Endothelial cell of umbilical vein (primary cell): ENCODE results near the gene GNB5. TPM values are rescaled to one million over a fixed set of nuclear protein-coding genes. Genes with fewer than 3 reads are reported as not detected.
A peak's percentile ranks its signal among the peaks of the same experiment; 100 is the strongest.

Experiments used
- BruUV-seq: library from RNA; stranded (reverse); fragments of 400-500 nt; replicated peaks from 2 replicates; lab custom pipeline; 2021; lab: Mats Ljungman, UMichigan
- CTCF ChIA-PET: fragments of 300-600, 350-600 bp; sonication (Branson Sonifier 250); formaldehyde crosslinking; loops from one replicate; lab custom pipeline; 2021; ENCODE audit warnings: antibody characterized with exemption, inconsistent platforms; lab: Charles Lee
- POLR2A ChIA-PET: fragments of 300-600, 350-600 bp; sonication (Branson Sonifier 250); formaldehyde crosslinking; loops from one replicate; lab custom pipeline; 2021; ENCODE audit warnings: antibody characterized with exemption, inconsistent platforms; lab: Charles Lee
- DNase-seq: peaks from one replicate; pipeline ENCODE4 v3.0.0-alpha.2; 2011; ENCODE audit warnings: low read depth, low spot score
- FAIRE-seq: peaks from 2 replicates; lab custom pipeline; 2011; peaks lifted over from hg19 to GRCh38; lab: Jason Lieb, UNC
- H2AFZ ChIP-seq: 2 replicates; pipeline ENCODE4 v1.6.0; 2012; ENCODE audit warnings: low read depth, low read length, control low read depth, inconsistent platforms
- H3K27ac ChIP-seq: 2 replicates; pipeline ENCODE4 v1.5.1; 2011; ENCODE audit warnings: low read depth, mild to moderate bottlenecking, control low read depth, low read length, moderate library complexity; ENCODE audit not compliant: insufficient read depth
- H3K27me3 ChIP-seq, 2 experiments: 2 replicates each; pipeline versions ENCODE4 v1.6.0 to v1.6.1; 2011; ENCODE audit warnings: low read length in 2 of 2, mixed read lengths in 1 of 2; ENCODE audit not compliant: control insufficient read depth in 2 of 2, insufficient read depth in 2 of 2
- H3K36me3 ChIP-seq, 2 experiments: 2 replicates in 1 of 2; 3 replicates in 1 of 2; pipeline ENCODE4 v1.5.1; 2011; ENCODE audit warnings: low read length in 2 of 2, mild to moderate bottlenecking in 1 of 2, moderate library complexity in 1 of 2; ENCODE audit not compliant: control insufficient read depth in 2 of 2, insufficient read depth in 2 of 2; ENCODE audit errors: extremely low read depth in 1 of 2
- H3K4me1 ChIP-seq: 3 replicates; pipeline ENCODE4 v1.5.1; 2011; ENCODE audit warnings: mild to moderate bottlenecking, low read length; ENCODE audit not compliant: control insufficient read depth, insufficient read depth; ENCODE audit errors: extremely low read depth
- H3K4me2 ChIP-seq: 2 replicates; pipeline ENCODE4 v1.6.1; 2011; ENCODE audit warnings: low read length, control low read depth, mixed read lengths; ENCODE audit not compliant: insufficient read depth
- H3K4me3 ChIP-seq, 3 experiments: fragments of 200-600 bp in 1 of 3; sonication (generic), shearing (Covaris generic) in 1 of 3; replicated peaks in 1 of 3; 2 replicates each; pipeline ENCODE4 v1.5.1; 2011 to 2016; ENCODE audit warnings: control low read depth in 3 of 3, low read length in 3 of 3, mild to moderate bottlenecking in 2 of 3, inconsistent platforms in 1 of 3, low read depth in 1 of 3, moderate library complexity in 1 of 3; ENCODE audit not compliant: insufficient read depth in 1 of 3
- H3K79me2 ChIP-seq: 2 replicates; pipeline ENCODE4 v1.6.0; 2012; ENCODE audit warnings: low read length, inconsistent platforms; ENCODE audit not compliant: control insufficient read depth, insufficient read depth
- H3K9ac ChIP-seq: replicated peaks from 2 replicates; pipeline ENCODE3; 2011; ENCODE audit warnings: low read length, control low read depth; ENCODE audit not compliant: insufficient read depth; ENCODE audit errors: extremely low read depth
- H3K9me1 ChIP-seq: replicated peaks from 3 replicates; pipeline ENCODE4 v1.6.0; 2011; ENCODE audit warnings: mild to moderate bottlenecking, low read length; ENCODE audit not compliant: control insufficient read depth, insufficient read depth; ENCODE audit errors: extremely low read depth
- H3K9me3 ChIP-seq: replicated peaks from 2 replicates; pipeline ENCODE4 v1.5.1; 2012; ENCODE audit warnings: low read length, inconsistent platforms; ENCODE audit not compliant: control insufficient read depth, insufficient read depth
- H4K20me1 ChIP-seq: replicated peaks from 2 replicates; pipeline ENCODE3; 2011; ENCODE audit warnings: mild to moderate bottlenecking, low read length; ENCODE audit not compliant: control insufficient read depth, insufficient read depth; ENCODE audit errors: extremely low read depth
- CTCF ChIP-seq, 2 donors: IDR thresholded peaks; 1 replicate in 1 of 2; 2 replicates in 1 of 2; pipeline ENCODE4 v1.5.1; 2011; ENCODE audit warnings: low read length in 2 of 2, mild to moderate bottlenecking in 2 of 2, moderate library complexity in 2 of 2, control low read depth in 1 of 2, inconsistent platforms in 1 of 2, low read depth in 1 of 2; ENCODE audit not compliant: insufficient read depth in 1 of 2; ENCODE audit errors: extremely low read depth in 1 of 2
- EZH2 ChIP-seq: IDR thresholded peaks from 2 replicates; pipeline ENCODE4 v1.6.1; 2012; ENCODE audit warnings: borderline replicate concordance, low read depth, mild to moderate bottlenecking, moderate library complexity, low read length, inconsistent platforms; ENCODE audit not compliant: severe bottlenecking
- FOS ChIP-seq: IDR thresholded peaks from 2 replicates; pipeline ENCODE4 v1.6.1; 2011; ENCODE audit warnings: mild to moderate bottlenecking, low read length, moderate library complexity, borderline replicate concordance; ENCODE audit not compliant: insufficient read depth
- GATA2 ChIP-seq: IDR thresholded peaks from 2 replicates; pipeline ENCODE4 v1.7.0; 2011; ENCODE audit warnings: low read depth, mild to moderate bottlenecking, moderate library complexity, mixed read lengths, low read length; ENCODE audit not compliant: insufficient read length, insufficient read depth
- MYC ChIP-seq: IDR thresholded peaks from one replicate; pipeline ENCODE4 v1.6.1; 2011; ENCODE audit warnings: mild to moderate bottlenecking, low read depth, low read length
- POLR2A ChIP-seq: IDR thresholded peaks from 2 replicates; pipeline ENCODE4 v1.6.1; 2012; ENCODE audit warnings: low read depth, mild to moderate bottlenecking, control low read depth, low read length
- POLR2AphosphoS5 ChIP-seq: IDR thresholded peaks from 2 replicates; pipeline ENCODE4 v1.6.1; 2012; ENCODE audit warnings: low read depth, mild to moderate bottlenecking, control low read depth, low read length, moderate library complexity; ENCODE audit not compliant: insufficient read depth
- dilution Hi-C: fragments of 300-500 bp; cut with MboI; formaldehyde crosslinking; loops from one replicate; pipeline ENCODE4 v1.15.0; 2019; ENCODE audit warnings: low sequenced_read_pairs; ENCODE audit not compliant: extremely low pct_ligation_motif_present
- intact Hi-C: fragments of 100-400 bp; cut with micrococcal nuclease; formaldehyde crosslinking; loops from one replicate; pipeline ENCODE4 v1.10.0; 2022
- polyA plus RNA-seq, 4 experiments: library from polyadenylated mRNA; depleted of rRNA in 3 of 4; stranded (reverse) in 3 of 4; unstranded in 1 of 4; fragments of >200 nt; gene quantifications; 2 replicates each; pipeline versions ENCODE4 v1.2.1 to v1.2.3, GENCODE V29; 2011 to 2012; ENCODE audit warnings: missing spikeins in 1 of 4
- total RNA-seq: library from RNA; stranded (reverse); gene quantifications from 2 replicates; pipeline ENCODE4 v1.2.3, GENCODE V29; 2021

Gene GNB5
- total and polyA plus RNA-seq, 2 donors (not counting 3 experiments of a cell fraction or from before 2014, with no cell fraction given): 15.6 to 16.8 TPM

- Histone ChIP-seq H3K9me3 (no peaks in the 10 kb centered on the region), H2AFZ (peak overlapping the region; percentile 98), H3K9me1 (no peaks in the 10 kb centered on the region), H3K27me3 (no peaks in the 10 kb centered on the region), H3K27ac (no peak overlapping the region), H3K4me1 (peaks cover 9% of the 10 kb centered on the region), H3K4me3 (no peak overlapping the region), H3K9ac (no peak overlapping the region), H3K36me3 (no peaks in the 10 kb centered on the region), H3K4me2 (no peak overlapping the region), H4K20me1 (no peaks in the 10 kb centered on the region), H3K79me2 (no peaks in the 10 kb centered on the region)
- no TSS peak for BruUV-seq
- no peak for FAIRE-seq
- POLR2A ChIA-PET: no interaction called here
- intact Hi-C loops (loop anchor here (5.0 kb wide), 1 partner anchor 556 kb away; no protein-coding TSS in a partner anchor), dilution Hi-C loops (no loop called here)
- TF ChIP-seq EZH2 (no peak), MYC (no peak), GATA2 (no peak)
- no peak for DNase-seq
- CTCF ChIA-PET: no interaction called here
Observed at GRCh38 chr15:52180851-52181450, 10.2 kb downstream of the GNB5 start.

- TSS peak; percentile 47 for BruUV-seq
Observed at GRCh38 chr15:52180196-52180835, 10.9 kb downstream of the GNB5 start.

More at GRCh38 chr15:52180196-52180835, 10.9 kb downstream of the GNB5 start:
- Histone ChIP-seq H3K9me1 (no peaks in the 10 kb centered on the region), H3K27me3 (no peaks in the 10 kb centered on the region), H3K36me3 (no peaks in the 10 kb centered on the region), H3K4me1 (peaks cover 9% of the 10 kb centered on the region), H3K79me2 (no peaks in the 10 kb centered on the region), H4K20me1 (no peaks in the 10 kb centered on the region), H2AFZ (peak overlapping the region; percentile 98), H3K9me3 (no peaks in the 10 kb centered on the region), H3K4me3 (peak overlapping the region; percentile 18 to 85 (median 70)), H3K4me2 (peak overlapping the region; percentile 79), H3K9ac (peak overlapping the region; percentile 52), H3K27ac (peak overlapping the region; percentile 34)
- dilution Hi-C loops: no loop called here
- CTCF ChIA-PET: interaction anchor here (0.7 kb wide), 1 partner anchor 555 kb away, joined by 3 read pairs; no protein-coding TSS in a partner anchor
- TF ChIP-seq POLR2A (no peak), CTCF (IDR thresholded peaks at IDR 0.05; ENCODE audit: extremely low read depth in 1 of 2, insufficient read depth in 1 of 2, low read depth in 1 of 2, low read length in 2 of 2) (no peak), FOS (no peak), POLR2AphosphoS5 (no peak), MYC (no peak), GATA2 (no peak)
- DNase-seq (no peak), FAIRE-seq (no peak)
- POLR2A ChIA-PET: interaction anchor here (0.6 to 0.9 kb wide), 2 partner anchors 9 to 1328 kb away, joined by 5 to 6 read pairs; no protein-coding TSS in a partner anchor
- intact Hi-C loops: loop anchor here (5.0 kb wide), 1 partner anchor 557 kb away; no protein-coding TSS in a partner anchor
